ENCODE measurements around the gene NRBP1. TPM values are rescaled to one million over a fixed set of nuclear protein-coding genes. Genes with fewer than 3 reads are reported as not detected.

NRBP1 gene
- total and polyA plus RNA-seq, 2 of the 4 experiments (the other 2 are of a cell fraction), result 120 to 155 TPM

- no peak overlapping the region for H2BK15ac ChIP-seq (ENCODE audit: low read depth, low read length)
- H3K18ac ChIP-seq (ENCODE audit: low read depth, low read length), result no peak overlapping the region
- no peaks in the 10 kb centered on the region for H3K79me1 ChIP-seq (ENCODE audit: low read depth in 1 of 2, low read length in 2 of 2)
- H4K8ac ChIP-seq (ENCODE audit: low read depth in 2 of 2, low read length in 2 of 2), result no peak overlapping the region
- no peak overlapping the region for H3K4me2 ChIP-seq (ENCODE audit: low read depth, low read length)
- H3K4me3 ChIP-seq (ENCODE audit: insufficient read depth, low read depth, low read length), result no peak overlapping the region
- DNase-seq, result no peak
- no TSS peak for BruUV-seq (replicated peaks)
- H3K4me1 ChIP-seq (ENCODE audit: control insufficient read depth, insufficient read depth, low read length), result no peaks in the 10 kb centered on the region
- TF ChIP-seq FOS (IDR thresholded peaks at IDR 0.05; ENCODE audit: low read depth, low read length) (no peak), POLR2A (IDR thresholded peaks at IDR 0.05; ENCODE audit: low read depth, low read length) (no peak), CEBPB (IDR thresholded peaks at IDR 0.05; ENCODE audit: low read depth, low read length) (no peak), NFE2L2 (IDR thresholded peaks at IDR 0.05; ENCODE audit: low read depth, low read length) (no peak), MAFK (IDR thresholded peaks at IDR 0.05; ENCODE audit: low read depth, low read length) (no peak), CHD1 (IDR thresholded peaks at IDR 0.05; ENCODE audit: low read depth, low read length) (no peak), BHLHE40 (IDR thresholded peaks at IDR 0.05; ENCODE audit: low read depth, low read length) (no peak), MXI1 (IDR thresholded peaks at IDR 0.05; ENCODE audit: borderline replicate concordance, low read depth, low read length) (no peak), RCOR1 (IDR thresholded peaks at IDR 0.05; ENCODE audit: insufficient replicate concordance, low read length) (no peak), RAD21 (IDR thresholded peaks at IDR 0.05; ENCODE audit: low read length) (no peak), SMC3 (IDR thresholded peaks at IDR 0.05; ENCODE audit: low read depth, low read length) (no peak), MAZ (IDR thresholded peaks at IDR 0.05; ENCODE audit: borderline replicate concordance, low read depth, low read length) (no peak), USF2 (IDR thresholded peaks at IDR 0.05; ENCODE audit: low read depth, low read length) (no peak), RFX5 (IDR thresholded peaks at IDR 0.05; ENCODE audit: low read depth, low read length) (no peak)
- TF ChIP-seq, protein P1, sequence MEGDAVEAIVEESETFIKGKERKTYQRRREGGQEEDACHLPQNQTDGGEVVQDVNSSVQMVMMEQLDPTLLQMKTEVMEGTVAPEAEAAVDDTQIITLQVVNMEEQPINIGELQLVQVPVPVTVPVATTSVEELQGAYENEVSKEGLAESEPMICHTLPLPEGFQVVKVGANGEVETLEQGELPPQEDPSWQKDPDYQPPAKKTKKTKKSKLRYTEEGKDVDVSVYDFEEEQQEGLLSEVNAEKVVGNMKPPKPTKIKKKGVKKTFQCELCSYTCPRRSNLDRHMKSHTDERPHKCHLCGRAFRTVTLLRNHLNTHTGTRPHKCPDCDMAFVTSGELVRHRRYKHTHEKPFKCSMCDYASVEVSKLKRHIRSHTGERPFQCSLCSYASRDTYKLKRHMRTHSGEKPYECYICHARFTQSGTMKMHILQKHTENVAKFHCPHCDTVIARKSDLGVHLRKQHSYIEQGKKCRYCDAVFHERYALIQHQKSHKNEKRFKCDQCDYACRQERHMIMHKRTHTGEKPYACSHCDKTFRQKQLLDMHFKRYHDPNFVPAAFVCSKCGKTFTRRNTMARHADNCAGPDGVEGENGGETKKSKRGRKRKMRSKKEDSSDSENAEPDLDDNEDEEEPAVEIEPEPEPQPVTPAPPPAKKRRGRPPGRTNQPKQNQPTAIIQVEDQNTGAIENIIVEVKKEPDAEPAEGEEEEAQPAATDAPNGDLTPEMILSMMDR (conservative IDR thresholded peaks at IDR 0.05; ENCODE audit: low read depth, low read length), result no peak
- TF ChIP-seq, protein P2, sequence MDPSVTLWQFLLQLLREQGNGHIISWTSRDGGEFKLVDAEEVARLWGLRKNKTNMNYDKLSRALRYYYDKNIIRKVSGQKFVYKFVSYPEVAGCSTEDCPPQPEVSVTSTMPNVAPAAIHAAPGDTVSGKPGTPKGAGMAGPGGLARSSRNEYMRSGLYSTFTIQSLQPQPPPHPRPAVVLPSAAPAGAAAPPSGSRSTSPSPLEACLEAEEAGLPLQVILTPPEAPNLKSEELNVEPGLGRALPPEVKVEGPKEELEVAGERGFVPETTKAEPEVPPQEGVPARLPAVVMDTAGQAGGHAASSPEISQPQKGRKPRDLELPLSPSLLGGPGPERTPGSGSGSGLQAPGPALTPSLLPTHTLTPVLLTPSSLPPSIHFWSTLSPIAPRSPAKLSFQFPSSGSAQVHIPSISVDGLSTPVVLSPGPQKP (IDR thresholded peaks at IDR 0.05; ENCODE audit: borderline replicate concordance, low read depth, low read length), result no peak
- no peak overlapping the region for H3K14ac ChIP-seq (replicated peaks; ENCODE audit: low read depth, low read length)
- no peak overlapping the region for H2BK5ac ChIP-seq (ENCODE audit: low read depth, low read length, poor library complexity, severe bottlenecking)
- H2BK20ac ChIP-seq (ENCODE audit: low read depth, low read length), result no peak overlapping the region
- no peak overlapping the region for H3K4ac ChIP-seq (ENCODE audit: low read depth, low read length)
- H4K91ac ChIP-seq (ENCODE audit: insufficient read depth, low read depth, low read length), result no peak overlapping the region
- CTCF ChIA-PET, result interaction anchor here (0.6 kb wide), 1 partner anchor 703 kb away, joined by 4 read pairs; no protein-coding TSS in a partner anchor
- intact Hi-C loops (cut with micrococcal nuclease), result no loop called here
- peaks cover 33% of the 10 kb centered on the region for H3K36me3 ChIP-seq (ENCODE audit: control insufficient read depth, insufficient read depth, low read length)
- H3K23ac ChIP-seq (ENCODE audit: low read depth, low read length), result no peak overlapping the region
- no peak overlapping the region for H2AFZ ChIP-seq (replicated peaks; ENCODE audit: low read length, poor library complexity)
- no peak overlapping the region for H2BK120ac ChIP-seq (ENCODE audit: low read depth, low read length)
- H3K9me1 ChIP-seq (ENCODE audit: insufficient read depth, low read length), result no peaks in the 10 kb centered on the region
- H3K9ac ChIP-seq (ENCODE audit: low read depth, low read length), result no peak overlapping the region
- H4K20me1 ChIP-seq (ENCODE audit: insufficient read depth, low read length), result no peaks in the 10 kb centered on the region
- no peak overlapping the region for H3K56ac ChIP-seq (ENCODE audit: extremely low read depth, insufficient read depth, low read length)
- POLR2A ChIA-PET (ENCODE audit: unreplicated experiment), result interaction anchor here (1.2 kb wide), 1 partner anchor 18 kb away, joined by 3 read pairs; no protein-coding TSS in a partner anchor
- no peak overlapping the region for H4K5ac ChIP-seq (ENCODE audit: low read depth, low read length)
- H2AK9ac ChIP-seq (replicated peaks; ENCODE audit: low read depth, low read length, poor library complexity), result no peak overlapping the region
- no peak overlapping the region for H3K27ac ChIP-seq (ENCODE audit: insufficient read depth, low read length)
- in situ Hi-C loops (cut with MboI; ENCODE audit: low sequenced_read_pairs), result no loop called here
- dilution Hi-C loops (cut with HindIII; ENCODE audit: low sequenced_read_pairs, unreplicated experiment), result no loop called here
- ATAC-seq (ENCODE audit: low read depth), result no peak
- WGBS, 2 experiments (ENCODE audit: extremely low coverage in 2 of 2, insufficient read length in 1 of 2), result 65% methylated on average over 2 of the region's 3 CpGs; no CpG with 5 or more reads in 1 of the 2 experiments
- no peaks in the 10 kb centered on the region for H3K9me3 ChIP-seq (ENCODE audit: control insufficient read depth, insufficient read depth, low read length)
- H2AK5ac ChIP-seq (ENCODE audit: low read depth, low read length), result no peak overlapping the region
- no peaks in the 10 kb centered on the region for H3K27me3 ChIP-seq (ENCODE audit: control insufficient read depth, insufficient read depth, low read length)
Observed at GRCh38 chr2:27448381-27448780, 19.9 kb downstream of the NRBP1 start.

All from IMR-90 (cell line).